K562 (cell line): ENCODE results near the gene G6PC3. TPM values are rescaled to one million over a fixed set of nuclear protein-coding genes. Genes with fewer than 3 reads are reported as not detected.

Experiments used
- ARNT ChIP-seq, 2 experiments: fragments of 450-650 bp; IDR thresholded peaks; 2 replicates each; pipeline ENCODE4 v1.6.1; 2016; ENCODE audit warnings: mild to moderate bottlenecking in 1 of 2
- BHLHE40 ChIP-seq: IDR thresholded peaks from 2 replicates; pipeline ENCODE4 v1.6.1; 2011; ENCODE audit warnings: low read length, improper control_type of control experiment
- CCNT2 ChIP-seq: IDR thresholded peaks from 2 replicates; pipeline ENCODE4 v1.6.1; 2011; ENCODE audit warnings: borderline replicate concordance, low read depth, mild to moderate bottlenecking, moderate library complexity, mixed read lengths, low read length; ENCODE audit not compliant: insufficient read length; ENCODE audit errors: extremely low read depth
- EHMT2 ChIP-seq: fragments of 450-650 bp; IDR thresholded peaks from 2 replicates; pipeline ENCODE4 v1.6.1; 2018; ENCODE audit warnings: antibody characterized with exemption
- ELF2 ChIP-seq: fragments of 250-450 bp; sonication (Bioruptor Pico); IDR thresholded peaks from 2 replicates; pipeline ENCODE4 v1.5.0; 2021; ENCODE audit warnings: mild to moderate bottlenecking
- GABPB2 ChIP-seq: fragments of 250-450 bp; sonication (Bioruptor Pico); conservative IDR thresholded peaks from 2 replicates; pipeline ENCODE4 v1.5.1; 2021; ENCODE audit warnings: mild to moderate bottlenecking
- GTF2F1 ChIP-seq: IDR thresholded peaks from 2 replicates; pipeline ENCODE4 v1.6.1; 2011; ENCODE audit warnings: low read depth, low read length, improper control_type of control experiment
- HNRNPLL ChIP-seq: fragments of 200-400 bp; formaldehyde crosslinking; IDR thresholded peaks from 2 replicates; pipeline ENCODE4 v1.6.1; 2017; ENCODE audit warnings: low read length, low read depth, mild to moderate bottlenecking; ENCODE audit not compliant: poor library complexity, severe bottlenecking
- HOXB6 ChIP-seq: fragments of 250-450 bp; sonication (Bioruptor Pico); IDR thresholded peaks from 2 replicates; pipeline ENCODE4 v1.5.1; 2022; ENCODE audit warnings: mild to moderate bottlenecking, borderline replicate concordance
- IRF9 ChIP-seq: fragments of 450-650 bp; IDR thresholded peaks from 2 replicates; pipeline ENCODE4 v1.6.1; 2016; ENCODE audit warnings: missing biosample characterization, missing genetic modification characterization
- JUND ChIP-seq, 2 experiments: IDR thresholded peaks; 2 replicates in 1 of 2; 3 replicates in 1 of 2; pipeline ENCODE4 v1.6.1; 2011; ENCODE audit warnings: borderline replicate concordance in 2 of 2, low read depth in 2 of 2, low read length in 2 of 2, improper control_type of control experiment in 1 of 2, missing biosample characterization in 1 of 2, missing genetic modification characterization in 1 of 2, missing genetic modification reagents in 1 of 2
- KDM1A ChIP-seq, 2 experiments: fragments of 450-650 bp; IDR thresholded peaks; 2 replicates each; pipeline ENCODE4 v1.6.1; 2016; ENCODE audit warnings: mild to moderate bottlenecking in 2 of 2
- RBM17 ChIP-seq: fragments of 200-400 bp; formaldehyde crosslinking; IDR thresholded peaks from 2 replicates; pipeline ENCODE4 v1.6.1; 2017; ENCODE audit warnings: low read depth, mild to moderate bottlenecking, low read length, borderline replicate concordance
- RBM25 ChIP-seq: fragments of 200-400 bp; formaldehyde crosslinking; IDR thresholded peaks from 2 replicates; pipeline ENCODE4 v1.6.1; 2018; ENCODE audit warnings: low read length, low read depth, moderate library complexity; ENCODE audit not compliant: severe bottlenecking
- RCOR1 ChIP-seq, 2 experiments: IDR thresholded peaks; 2 replicates each; pipeline ENCODE4 v1.6.1; 2012; ENCODE audit warnings: low read depth in 2 of 2, low read length in 2 of 2, borderline replicate concordance in 1 of 2, improper control_type of control experiment in 1 of 2
- SMARCA5 ChIP-seq: fragments of 450-650 bp; IDR thresholded peaks from 2 replicates; pipeline ENCODE4 v1.6.1; 2016
- STAT5A ChIP-seq: IDR thresholded peaks from 2 replicates; pipeline ENCODE4 v1.6.1; 2012; ENCODE audit warnings: low read length, inconsistent platforms, borderline replicate concordance
- TBP ChIP-seq: optimal IDR thresholded peaks from 2 replicates; pipeline ENCODE3; 2011; ENCODE audit warnings: low read depth, low read length, improper control_type of control experiment
- TGIF2 ChIP-seq: sonication (generic); formaldehyde crosslinking; IDR thresholded peaks from 2 replicates; pipeline ENCODE4 v1.8.1; 2022; ENCODE audit warnings: mild to moderate bottlenecking, missing genetic modification reagents, moderate library complexity
- U2AF1 ChIP-seq: fragments of 200-400 bp; formaldehyde crosslinking; optimal IDR thresholded peaks from 2 replicates; pipeline ENCODE3; 2017; ENCODE audit warnings: mild to moderate bottlenecking, low read depth, low read length, moderate library complexity
- ZC3H8 ChIP-seq: fragments of 450-650 bp; IDR thresholded peaks from 2 replicates; pipeline ENCODE4 v1.6.1; 2017
- ZFX ChIP-seq: sonication (generic); formaldehyde crosslinking; IDR thresholded peaks from 2 replicates; pipeline ENCODE4 v1.8.0; 2022; ENCODE audit warnings: mild to moderate bottlenecking, missing genetic modification reagents, moderate library complexity
- ZNF212 ChIP-seq: fragments of 450-650 bp; formaldehyde crosslinking; IDR thresholded peaks from 2 replicates; pipeline ENCODE4 v1.4.0; 2020; ENCODE audit warnings: mild to moderate bottlenecking
- ZNF23 ChIP-seq: fragments of 250-450 bp; sonication (Bioruptor Pico); IDR thresholded peaks from 2 replicates; pipeline ENCODE4 v1.4.0; 2020; ENCODE audit warnings: mild to moderate bottlenecking
- ZNF311 ChIP-seq: fragments of 250-450 bp; sonication (Bioruptor Pico); IDR thresholded peaks from 2 replicates; pipeline ENCODE4 v1.4.0; 2020; ENCODE audit warnings: mild to moderate bottlenecking, moderate library complexity
- ZNF445 ChIP-seq: fragments of 250-450 bp; sonication (Bioruptor Pico); IDR thresholded peaks from 2 replicates; pipeline ENCODE4 v1.4.0; 2020; ENCODE audit warnings: low read depth, mild to moderate bottlenecking, moderate library complexity
- polyA plus RNA-seq, 8 experiments: library from polyadenylated mRNA; depleted of rRNA in 4 of 8; stranded (reverse) in 5 of 8; unstranded in 3 of 8; fragments of >200 nt; fragmentation: Nextera tagmentation in 2 of 8; fragmentation: Illumina TruSeq in 1 of 8; extraction: Ambion mirVana in 2 of 8; extraction: Trizol in 1 of 8; gene quantifications; 2 replicates each; pipeline versions ENCODE4 v1.2.1 to v1.2.3, GENCODE V29; 2011 to 2014; ENCODE audit warnings: inconsistent platforms in 1 of 8, missing spikeins in 1 of 8
- total RNA-seq, 7 experiments: library from RNA; depleted of rRNA in 6 of 7; stranded (reverse); fragments of >200 nt in 6 of 7; fragmentation: Illumina TruSeq in 2 of 7; extraction: Trizol in 2 of 7; gene quantifications; 2 replicates each; pipeline versions ENCODE4 v1.2.1 to v1.2.3, GENCODE V29; 2011 to 2021; ENCODE audit warnings: low replicate concordance in 1 of 7
- TF ChIP-seq, protein P1 (sequence below): sonication (generic); formaldehyde crosslinking; IDR thresholded peaks from 2 replicates; pipeline ENCODE4 v1.8.0; 2022; ENCODE audit warnings: mild to moderate bottlenecking, low read depth, missing genetic modification reagents

Gene G6PC3
- total and polyA plus RNA-seq, 9 of the 15 experiments (the other 6 are each of a cell fraction or from before 2014, with no cell fraction given): 10.4 to 57.8 (median 31.1) TPM

DNA sequence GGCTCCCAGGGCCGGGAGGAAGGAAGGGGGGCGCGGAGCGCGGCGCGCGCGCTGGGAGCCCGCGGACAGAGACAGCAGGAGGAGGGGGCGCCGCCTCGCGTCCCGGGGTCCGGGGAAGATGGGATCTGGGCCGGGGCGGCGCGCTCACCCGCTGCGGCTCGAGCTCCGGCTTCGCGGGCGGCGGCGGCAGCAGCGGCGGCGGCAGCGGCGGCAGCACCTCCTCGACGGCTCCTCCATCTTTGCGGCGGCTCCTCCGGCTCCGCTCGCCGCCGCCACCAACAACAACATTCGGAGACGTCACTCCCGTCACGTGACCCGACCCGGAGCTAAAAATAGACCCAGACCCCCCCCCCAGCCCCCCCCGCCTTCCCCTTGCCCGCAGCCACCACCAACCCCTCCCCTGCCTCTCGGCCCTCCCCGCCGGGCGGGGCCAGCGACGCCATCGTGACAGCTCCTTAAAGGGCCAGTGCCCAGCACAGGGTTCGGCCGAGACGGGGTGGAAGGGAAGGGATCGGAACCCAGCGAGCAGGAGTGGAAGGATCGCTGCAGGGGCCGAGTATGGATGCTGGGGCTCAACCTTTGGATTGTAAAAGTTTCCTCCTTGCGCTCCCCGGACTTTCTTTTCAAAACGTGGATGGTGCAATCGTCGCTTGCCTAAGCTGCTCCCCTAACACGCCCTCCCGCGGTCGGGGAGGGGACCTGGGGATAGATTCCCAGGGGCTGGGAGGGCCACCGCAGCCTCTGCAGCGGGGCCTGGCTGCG is 53.0 kb downstream of the G6PC3 start, which contains the start of gene HDAC5 (continued):
- TF ChIP-seq ZNF445 (CRISPR knock-in tag) (no peak), RBM25 (no peak), CCNT2 (peak; percentile 53), IRF9 (peak; percentile 81), ELF2 (no peak), JUND (IDR thresholded peaks at IDR 0.05; ENCODE audit: borderline replicate concordance, low read depth, low read length) (peak; percentile 45; the same call in 1 of the 2 replicates), JUND (tag; IDR thresholded peaks at IDR 0.05; ENCODE audit: borderline replicate concordance, low read depth, low read length) (no peak), GABPB2 (no peak), TBP (peak; percentile 62), HOXB6 (no peak), RBM17 (no peak), EHMT2 (no peak), U2AF1 (no peak), RCOR1 (IDR thresholded peaks at IDR 0.05; ENCODE audit: borderline replicate concordance in 1 of 2, low read depth in 2 of 2, low read length in 2 of 2) (no peak), ZNF23 (CRISPR knock-in tag) (no peak), ZC3H8 (no peak), HNRNPLL (no peak), ZFX (CRISPR knock-in tag) (peak; percentile 76), KDM1A (IDR thresholded peaks at IDR 0.05) (no peak), ZNF311 (no peak), BHLHE40 (peak; percentile 76), SMARCA5 (no peak), ZNF212 (CRISPR knock-in tag) (no peak), GTF2F1 (0 out of 2 replicates have a peak, but pooled peaks have one; percentile 44), ARNT (IDR thresholded peaks at IDR 0.05) (0 out of 4 replicates have a peak, but pooled peaks of 1 of the 2 experiments have one; percentile 78), TGIF2 (CRISPR knock-in tag) (no peak), STAT5A (no peak; the same call in 1 of the 2 replicates)
- TF ChIP-seq, protein P1, sequence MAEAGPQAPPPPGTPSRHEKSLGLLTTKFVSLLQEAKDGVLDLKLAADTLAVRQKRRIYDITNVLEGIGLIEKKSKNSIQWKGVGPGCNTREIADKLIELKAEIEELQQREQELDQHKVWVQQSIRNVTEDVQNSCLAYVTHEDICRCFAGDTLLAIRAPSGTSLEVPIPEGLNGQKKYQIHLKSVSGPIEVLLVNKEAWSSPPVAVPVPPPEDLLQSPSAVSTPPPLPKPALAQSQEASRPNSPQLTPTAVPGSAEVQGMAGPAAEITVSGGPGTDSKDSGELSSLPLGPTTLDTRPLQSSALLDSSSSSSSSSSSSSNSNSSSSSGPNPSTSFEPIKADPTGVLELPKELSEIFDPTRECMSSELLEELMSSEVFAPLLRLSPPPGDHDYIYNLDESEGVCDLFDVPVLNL (CRISPR knock-in tag): no peak
